ENCODE measurements around the gene TINAGL1. TPM values are rescaled to one million over a fixed set of nuclear protein-coding genes. Genes with fewer than 3 reads are reported as not detected.

Gene TINAGL1
- total and polyA plus RNA-seq, 2 donors (not counting 3 experiments of a cell fraction or from before 2014, with no cell fraction given), result 312 to 477 TPM

DNA sequence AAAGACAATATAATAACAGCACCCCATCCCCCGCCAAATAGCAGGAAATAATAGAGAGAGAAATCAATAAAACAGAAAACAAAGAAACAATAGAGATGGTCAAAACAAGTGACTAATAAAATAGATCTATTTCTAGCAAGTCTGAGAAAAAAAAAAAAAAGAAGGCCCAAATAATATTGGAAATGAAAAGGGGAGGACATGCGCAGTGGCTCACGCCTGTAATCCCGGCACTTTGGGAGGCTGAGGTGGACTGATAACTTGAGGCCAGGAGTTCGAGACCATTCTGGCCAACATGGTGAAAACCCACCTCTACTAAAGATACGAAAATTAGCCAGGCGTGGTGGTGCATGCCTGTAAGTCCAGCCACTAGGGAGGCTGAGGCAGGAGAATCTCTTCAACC, 22.7 kb downstream of the TINAGL1 start:
- H4K20me1 ChIP-seq (replicated peaks; ENCODE audit: control insufficient read depth, extremely low read depth, insufficient read depth, low read length), result no peaks in the 10 kb centered on the region
- dilution Hi-C loops (cut with MboI; ENCODE audit: extremely low pct_ligation_motif_present, low sequenced_read_pairs), result no loop called here
- H3K4me2 ChIP-seq (ENCODE audit: insufficient read depth, low read length), result no peak overlapping the region
- ChIA-PET CTCF (no interaction called here), POLR2A (no interaction called here)
- TF ChIP-seq FOS (IDR thresholded peaks at IDR 0.05; ENCODE audit: borderline replicate concordance, insufficient read depth, low read length) (peak; percentile 15), MYC (IDR thresholded peaks at IDR 0.05; ENCODE audit: low read depth, low read length) (no peak)
- no peak overlapping the region for H3K9ac ChIP-seq (replicated peaks; ENCODE audit: extremely low read depth, insufficient read depth, low read length)
- H3K27me3 ChIP-seq (ENCODE audit: control insufficient read depth in 2 of 2, insufficient read depth in 2 of 2, low read length in 2 of 2), result no peaks in the 10 kb centered on the region
- no peaks in the 10 kb centered on the region for H3K9me1 ChIP-seq (replicated peaks; ENCODE audit: control insufficient read depth, extremely low read depth, insufficient read depth, low read length)
- H3K4me1 ChIP-seq (ENCODE audit: control insufficient read depth, extremely low read depth, insufficient read depth, low read length), result peaks cover 28% of the 10 kb centered on the region
- no peak for DNase-seq (ENCODE audit: low read depth, low spot score)
- intact Hi-C loops (cut with micrococcal nuclease), result no loop called here
- no peaks in the 10 kb centered on the region for H3K79me2 ChIP-seq (ENCODE audit: control insufficient read depth, insufficient read depth, low read length)
- H3K36me3 ChIP-seq (ENCODE audit: control insufficient read depth in 2 of 2, extremely low read depth in 1 of 2, insufficient read depth in 2 of 2, low read length in 2 of 2), result no peaks in the 10 kb centered on the region
- no peaks in the 10 kb centered on the region for H3K9me3 ChIP-seq (replicated peaks; ENCODE audit: control insufficient read depth, insufficient read depth, low read length)
- no peak overlapping the region for H3K27ac ChIP-seq (ENCODE audit: insufficient read depth, low read depth, low read length)
- H3K4me3 ChIP-seq (replicated peaks in 1 of 3; ENCODE audit: insufficient read depth in 1 of 3, low read depth in 1 of 3, low read length in 3 of 3), result no peak overlapping the region
- no peak for FAIRE-seq
- no peak overlapping the region for H2AFZ ChIP-seq (ENCODE audit: low read depth, low read length)
- BruUV-seq (replicated peaks), result no TSS peak

DNA sequence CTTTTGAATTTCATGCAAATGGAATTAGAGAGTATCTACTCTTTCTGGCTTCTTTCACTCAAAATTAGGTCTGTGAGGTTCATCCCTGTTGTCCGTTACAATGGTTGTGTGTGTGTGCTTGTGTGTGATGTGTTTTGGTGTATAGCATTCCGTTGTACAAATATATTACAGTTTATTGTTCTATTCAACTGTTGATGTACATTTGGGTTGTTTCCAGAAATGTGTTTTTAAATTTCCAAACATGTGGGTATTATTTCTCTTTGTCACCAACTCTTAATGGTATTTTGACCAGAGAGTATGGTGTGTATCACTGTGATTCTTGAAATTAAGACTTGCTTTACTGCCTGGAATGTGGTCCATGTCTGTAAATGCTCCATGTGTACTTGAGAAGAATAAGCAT, 24.3 kb downstream of the TINAGL1 start:
- H4K20me1 ChIP-seq (replicated peaks; ENCODE audit: control insufficient read depth, extremely low read depth, insufficient read depth, low read length), result no peaks in the 10 kb centered on the region
- no peak overlapping the region for H3K4me3 ChIP-seq (replicated peaks in 1 of 3; ENCODE audit: insufficient read depth in 1 of 3, low read depth in 1 of 3, low read length in 3 of 3)
- intact Hi-C loops (cut with micrococcal nuclease) (no loop called here), dilution Hi-C loops (cut with MboI; ENCODE audit: extremely low pct_ligation_motif_present, low sequenced_read_pairs) (no loop called here)
- no peak overlapping the region for H3K27ac ChIP-seq (ENCODE audit: insufficient read depth, low read depth, low read length)
- no peaks in the 10 kb centered on the region for H3K9me1 ChIP-seq (replicated peaks; ENCODE audit: control insufficient read depth, extremely low read depth, insufficient read depth, low read length)
- H3K27me3 ChIP-seq (ENCODE audit: control insufficient read depth in 2 of 2, insufficient read depth in 2 of 2, low read length in 2 of 2), result no peaks in the 10 kb centered on the region
- ChIA-PET POLR2A (no interaction called here), CTCF (interaction anchor here (1.0 kb wide), 1 partner anchor 17 kb away, joined by 4 read pairs; the partner anchor contains the start of gene HCRTR1)
- H3K36me3 ChIP-seq (ENCODE audit: control insufficient read depth in 2 of 2, extremely low read depth in 1 of 2, insufficient read depth in 2 of 2, low read length in 2 of 2), result no peaks in the 10 kb centered on the region
- no peaks in the 10 kb centered on the region for H3K9me3 ChIP-seq (replicated peaks; ENCODE audit: control insufficient read depth, insufficient read depth, low read length)
- DNase-seq (ENCODE audit: low read depth, low spot score), result peak; percentile 48
- H3K79me2 ChIP-seq (ENCODE audit: control insufficient read depth, insufficient read depth, low read length), result no peaks in the 10 kb centered on the region
- TF ChIP-seq GATA2 (IDR thresholded peaks at IDR 0.05; ENCODE audit: insufficient read depth, insufficient read length, low read depth, low read length), result no peak
- no peak for TF ChIP-seq MYC (IDR thresholded peaks at IDR 0.05; ENCODE audit: low read depth, low read length)
- no peak for TF ChIP-seq POLR2A (IDR thresholded peaks at IDR 0.05; ENCODE audit: low read depth, low read length)
- no peak for TF ChIP-seq FOS (IDR thresholded peaks at IDR 0.05; ENCODE audit: borderline replicate concordance, insufficient read depth, low read length)
- TF ChIP-seq EZH2 (IDR thresholded peaks at IDR 0.05; ENCODE audit: borderline replicate concordance, low read depth, low read length, severe bottlenecking), result no peak
- no peak for TF ChIP-seq JUN (IDR thresholded peaks at IDR 0.05; ENCODE audit: borderline replicate concordance, insufficient read depth, insufficient read length, low read depth)
- TF ChIP-seq, protein P1, sequence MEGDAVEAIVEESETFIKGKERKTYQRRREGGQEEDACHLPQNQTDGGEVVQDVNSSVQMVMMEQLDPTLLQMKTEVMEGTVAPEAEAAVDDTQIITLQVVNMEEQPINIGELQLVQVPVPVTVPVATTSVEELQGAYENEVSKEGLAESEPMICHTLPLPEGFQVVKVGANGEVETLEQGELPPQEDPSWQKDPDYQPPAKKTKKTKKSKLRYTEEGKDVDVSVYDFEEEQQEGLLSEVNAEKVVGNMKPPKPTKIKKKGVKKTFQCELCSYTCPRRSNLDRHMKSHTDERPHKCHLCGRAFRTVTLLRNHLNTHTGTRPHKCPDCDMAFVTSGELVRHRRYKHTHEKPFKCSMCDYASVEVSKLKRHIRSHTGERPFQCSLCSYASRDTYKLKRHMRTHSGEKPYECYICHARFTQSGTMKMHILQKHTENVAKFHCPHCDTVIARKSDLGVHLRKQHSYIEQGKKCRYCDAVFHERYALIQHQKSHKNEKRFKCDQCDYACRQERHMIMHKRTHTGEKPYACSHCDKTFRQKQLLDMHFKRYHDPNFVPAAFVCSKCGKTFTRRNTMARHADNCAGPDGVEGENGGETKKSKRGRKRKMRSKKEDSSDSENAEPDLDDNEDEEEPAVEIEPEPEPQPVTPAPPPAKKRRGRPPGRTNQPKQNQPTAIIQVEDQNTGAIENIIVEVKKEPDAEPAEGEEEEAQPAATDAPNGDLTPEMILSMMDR (IDR thresholded peaks at IDR 0.05; ENCODE audit: extremely low read depth in 1 of 2, insufficient read depth in 1 of 2, low read depth in 1 of 2, low read length in 2 of 2), result no peak
- TF ChIP-seq, protein P2, sequence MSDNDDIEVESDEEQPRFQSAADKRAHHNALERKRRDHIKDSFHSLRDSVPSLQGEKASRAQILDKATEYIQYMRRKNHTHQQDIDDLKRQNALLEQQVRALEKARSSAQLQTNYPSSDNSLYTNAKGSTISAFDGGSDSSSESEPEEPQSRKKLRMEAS (IDR thresholded peaks at IDR 0.05; ENCODE audit: insufficient read depth, insufficient read length), result no peak
- TF ChIP-seq POLR2AphosphoS5 (IDR thresholded peaks at IDR 0.05; ENCODE audit: insufficient read depth, low read depth, low read length), result no peak
- peaks cover 25% of the 10 kb centered on the region for H3K4me1 ChIP-seq (ENCODE audit: control insufficient read depth, extremely low read depth, insufficient read depth, low read length)
- FAIRE-seq, result no peak
- BruUV-seq (replicated peaks), result no TSS peak
- H3K9ac ChIP-seq (replicated peaks; ENCODE audit: extremely low read depth, insufficient read depth, low read length), result no peak overlapping the region
- H2AFZ ChIP-seq (ENCODE audit: low read depth, low read length), result no peak overlapping the region
- no peak overlapping the region for H3K4me2 ChIP-seq (ENCODE audit: insufficient read depth, low read length)

Data from endothelial cell of umbilical vein (primary cell).